ENCODE results near the gene FBN1. TPM values are rescaled to one million over a fixed set of nuclear protein-coding genes. Genes with fewer than 3 reads are reported as not detected.

Gene FBN1
- total RNA-seq, 1 experiment from 2014 or later = 5.2 TPM

- TF ChIP-seq ZSCAN18 (CRISPR knock-in tag; IDR thresholded peaks at IDR 0.05) = no peak
- TF ChIP-seq, protein P1, sequence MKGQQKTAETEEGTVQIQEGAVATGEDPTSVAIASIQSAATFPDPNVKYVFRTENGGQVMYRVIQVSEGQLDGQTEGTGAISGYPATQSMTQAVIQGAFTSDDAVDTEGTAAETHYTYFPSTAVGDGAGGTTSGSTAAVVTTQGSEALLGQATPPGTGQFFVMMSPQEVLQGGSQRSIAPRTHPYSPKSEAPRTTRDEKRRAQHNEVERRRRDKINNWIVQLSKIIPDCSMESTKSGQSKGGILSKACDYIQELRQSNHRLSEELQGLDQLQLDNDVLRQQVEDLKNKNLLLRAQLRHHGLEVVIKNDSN (CRISPR knock-in tag; IDR thresholded peaks at IDR 0.05) = no peak
- no peak for TF ChIP-seq RORB (CRISPR knock-in tag; IDR thresholded peaks at IDR 0.05)
- TF ChIP-seq GTF2I (CRISPR knock-in tag; conservative IDR thresholded peaks at IDR 0.05) = no peak
- TF ChIP-seq TEAD4 (CRISPR knock-in tag; IDR thresholded peaks at IDR 0.05) = no peak
Observed at GRCh38 chr15:48644827-48645557, 517 bp downstream of the FBN1 start (continued).

GRCh38 chr15:48644467-48644826, 1.1 kb downstream of the FBN1 start:
- Mint-ChIP-seq H3K4me1 (peaks cover 35% of the 10 kb centered on the region), H3K36me3 (no peaks in the 10 kb centered on the region), H3K9me3 (no peaks in the 10 kb centered on the region), H3K27ac (no peak overlapping the region), H3K27me3 (ENCODE audit: low read depth) (peaks cover 64% of the 10 kb centered on the region), H3K4me3 (peak overlapping the region; percentile 63)
- DNase-seq (ENCODE audit: low spot score) = no peak
- 0 out of 2 replicates have a peak, but pooled peaks have one; percentile 46 for TF ChIP-seq KAT7 (CRISPR knock-in tag; IDR thresholded peaks at IDR 0.05; ENCODE audit: borderline replicate concordance)
- no peak for TF ChIP-seq HMGXB4 (CRISPR knock-in tag; IDR thresholded peaks at IDR 0.05)
- no peak for TF ChIP-seq FOXJ3 (CRISPR knock-in tag; IDR thresholded peaks at IDR 0.05; ENCODE audit: borderline replicate concordance)
- CTCF ChIA-PET = no interaction called here
- ATAC-seq = no peak
- POLR2A ChIA-PET = no interaction called here

GRCh38 chr15:48643776-48644466, 1.6 kb downstream of the FBN1 start:
- CTCF ChIA-PET = no interaction called here
- POLR2A ChIA-PET = no interaction called here
- peaks cover 64% of the 10 kb centered on the region for H3K27me3 Mint-ChIP-seq (ENCODE audit: low read depth)
- ATAC-seq = no peak
- H3K9me3 Mint-ChIP-seq = no peaks in the 10 kb centered on the region
- no peaks in the 10 kb centered on the region for H3K36me3 Mint-ChIP-seq
- DNase-seq (ENCODE audit: low spot score) = no peak
- H3K27ac Mint-ChIP-seq = no peak overlapping the region
- H3K4me3 Mint-ChIP-seq = peak overlapping the region; percentile 63
- H3K4me1 Mint-ChIP-seq = peaks cover 35% of the 10 kb centered on the region
- TF ChIP-seq MYBL2 (CRISPR knock-in tag; IDR thresholded peaks at IDR 0.05) (no peak), RORB (CRISPR knock-in tag; IDR thresholded peaks at IDR 0.05) (no peak), E2F4 (CRISPR knock-in tag; IDR thresholded peaks at IDR 0.05; ENCODE audit: borderline replicate concordance, low read depth) (no peak), USF2 (CRISPR knock-in tag; IDR thresholded peaks at IDR 0.05) (no peak), NR3C1 (CRISPR knock-in tag; conservative IDR thresholded peaks at IDR 0.05; ENCODE audit: low read depth) (no peak), PRDM15 (CRISPR knock-in tag; IDR thresholded peaks at IDR 0.05) (no peak), EMX1 (CRISPR knock-in tag; IDR thresholded peaks at IDR 0.05) (no peak), ZNF232 (CRISPR knock-in tag; IDR thresholded peaks at IDR 0.05) (no peak)
- TF ChIP-seq, protein P2, sequence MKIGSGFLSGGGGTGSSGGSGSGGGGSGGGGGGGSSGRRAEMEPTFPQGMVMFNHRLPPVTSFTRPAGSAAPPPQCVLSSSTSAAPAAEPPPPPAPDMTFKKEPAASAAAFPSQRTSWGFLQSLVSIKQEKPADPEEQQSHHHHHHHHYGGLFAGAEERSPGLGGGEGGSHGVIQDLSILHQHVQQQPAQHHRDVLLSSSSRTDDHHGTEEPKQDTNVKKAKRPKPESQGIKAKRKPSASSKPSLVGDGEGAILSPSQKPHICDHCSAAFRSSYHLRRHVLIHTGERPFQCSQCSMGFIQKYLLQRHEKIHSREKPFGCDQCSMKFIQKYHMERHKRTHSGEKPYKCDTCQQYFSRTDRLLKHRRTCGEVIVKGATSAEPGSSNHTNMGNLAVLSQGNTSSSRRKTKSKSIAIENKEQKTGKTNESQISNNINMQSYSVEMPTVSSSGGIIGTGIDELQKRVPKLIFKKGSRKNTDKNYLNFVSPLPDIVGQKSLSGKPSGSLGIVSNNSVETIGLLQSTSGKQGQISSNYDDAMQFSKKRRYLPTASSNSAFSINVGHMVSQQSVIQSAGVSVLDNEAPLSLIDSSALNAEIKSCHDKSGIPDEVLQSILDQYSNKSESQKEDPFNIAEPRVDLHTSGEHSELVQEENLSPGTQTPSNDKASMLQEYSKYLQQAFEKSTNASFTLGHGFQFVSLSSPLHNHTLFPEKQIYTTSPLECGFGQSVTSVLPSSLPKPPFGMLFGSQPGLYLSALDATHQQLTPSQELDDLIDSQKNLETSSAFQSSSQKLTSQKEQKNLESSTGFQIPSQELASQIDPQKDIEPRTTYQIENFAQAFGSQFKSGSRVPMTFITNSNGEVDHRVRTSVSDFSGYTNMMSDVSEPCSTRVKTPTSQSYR (CRISPR knock-in tag; IDR thresholded peaks at IDR 0.05) = no peak

All from WTC11 (cell line).